Activated naive CD4-positive, alpha-beta T cell treated with anti-CD3 and anti-CD28 coated beads, Interleukin-2, amount 50 U/mL, for 24 hours (primary cell): ENCODE measurements around the gene TBX1.

Source experiments
- H3K27ac Mint-ChIP-seq: one replicate; pipeline ENCODE4 v1.8.0; 2021; ENCODE audit warnings: mild to moderate bottlenecking, mixed read lengths
- H3K27me3 Mint-ChIP-seq: one replicate; pipeline ENCODE4 v1.8.0; 2021; ENCODE audit warnings: mixed read lengths
- H3K36me3 Mint-ChIP-seq: one replicate; pipeline ENCODE4 v1.8.0; 2021; ENCODE audit warnings: mixed read lengths
- H3K4me1 Mint-ChIP-seq: one replicate; pipeline ENCODE4 v1.8.0; 2021; ENCODE audit warnings: mixed read lengths
- H3K4me3 Mint-ChIP-seq: one replicate; pipeline ENCODE4 v1.8.0; 2021; ENCODE audit warnings: mild to moderate bottlenecking, mixed read lengths
- H3K9me3 Mint-ChIP-seq: one replicate; pipeline ENCODE4 v1.8.0; 2021; ENCODE audit warnings: mixed read lengths

The TBX1 gene

DNA sequence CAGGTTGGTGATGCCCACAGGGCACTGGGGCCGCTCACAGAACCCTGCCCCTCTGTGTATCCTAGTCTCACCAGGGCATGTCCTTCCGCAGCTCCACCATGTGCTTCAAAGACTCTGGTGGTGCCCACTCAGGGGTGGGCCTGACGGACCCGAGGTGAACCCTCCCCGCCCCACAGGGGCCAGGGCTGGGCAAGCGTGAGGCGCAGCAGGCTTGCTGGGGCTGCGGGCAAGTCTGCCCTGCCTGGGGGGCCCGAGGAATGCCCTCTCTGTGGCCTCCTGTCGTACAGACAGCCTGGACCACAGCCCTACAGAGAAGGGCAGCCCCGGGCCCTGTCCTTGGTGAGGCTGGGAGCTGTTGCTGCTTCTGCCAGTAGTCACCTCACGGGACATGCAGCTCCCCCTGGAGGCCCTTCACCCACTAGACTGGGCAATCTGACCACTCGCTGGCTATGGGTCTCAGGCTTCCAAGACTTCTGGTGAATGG is 40.2 kb downstream of the TBX1 start:
- Mint-ChIP-seq H3K27ac (no peak overlapping the region), H3K27me3 (no peaks in the 10 kb centered on the region), H3K9me3 (no peaks in the 10 kb centered on the region), H3K4me1 (peaks cover 9% of the 10 kb centered on the region), H3K4me3 (no peak overlapping the region), H3K36me3 (peaks cover 8% of the 10 kb centered on the region)

GRCh38 chr22:19801340-19802000 is 40.9 kb downstream of the TBX1 start:
- Mint-ChIP-seq H3K9me3 (no peaks in the 10 kb centered on the region), H3K36me3 (peaks cover 7% of the 10 kb centered on the region), H3K27me3 (no peaks in the 10 kb centered on the region), H3K4me3 (no peak overlapping the region), H3K4me1 (peaks cover 2% of the 10 kb centered on the region), H3K27ac (no peak overlapping the region)

DNA sequence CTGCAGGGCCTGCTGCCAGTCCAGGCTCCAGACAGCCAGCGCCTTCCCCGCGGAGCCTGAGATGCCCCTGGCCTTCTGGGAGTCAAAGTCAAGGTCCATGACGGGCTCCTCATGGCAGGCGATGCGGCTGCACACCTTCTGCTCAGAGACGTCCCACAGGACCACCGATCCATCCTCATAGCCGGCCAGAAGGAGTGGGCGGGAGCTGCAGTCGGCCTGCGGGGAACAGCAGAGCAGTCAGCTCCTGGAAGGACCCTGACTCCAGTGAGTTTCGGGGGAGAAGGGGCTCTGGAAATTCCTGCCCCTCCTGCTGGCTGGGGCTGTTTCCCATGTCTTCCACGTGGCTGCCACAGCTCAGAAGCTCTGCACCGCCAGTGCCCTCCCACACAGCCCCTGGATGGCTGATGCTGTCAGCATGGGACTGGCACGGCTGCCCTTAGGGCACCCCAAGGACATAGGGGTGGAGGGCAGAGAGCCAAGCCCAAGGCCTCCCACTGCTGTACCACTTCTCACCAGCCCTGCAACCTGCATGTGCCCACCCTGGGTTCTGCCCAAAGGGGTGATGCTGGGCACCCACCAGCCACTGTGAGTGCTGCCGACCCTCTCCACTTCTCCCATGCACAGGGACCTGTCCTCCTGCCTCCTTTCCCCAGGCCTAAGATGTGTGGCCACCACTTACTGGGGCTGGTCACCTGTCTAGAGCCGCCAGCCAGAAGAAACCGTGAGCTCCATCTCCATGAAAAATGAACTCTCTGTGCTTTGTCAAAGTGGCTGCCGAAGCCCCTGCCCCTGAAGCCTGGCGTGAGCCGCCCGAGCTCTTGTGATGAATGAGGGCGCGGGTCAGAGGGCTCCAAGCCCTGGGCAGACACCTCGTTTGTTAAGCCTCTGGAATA is 41.7 kb downstream of the TBX1 start:
- H3K4me1 Mint-ChIP-seq: no peaks in the 10 kb centered on the region
- no peaks in the 10 kb centered on the region for H3K27me3 Mint-ChIP-seq
- H3K27ac Mint-ChIP-seq: no peak overlapping the region
- H3K9me3 Mint-ChIP-seq: no peaks in the 10 kb centered on the region
- no peak overlapping the region for H3K4me3 Mint-ChIP-seq
- H3K36me3 Mint-ChIP-seq: peaks cover 4% of the 10 kb centered on the region

DNA sequence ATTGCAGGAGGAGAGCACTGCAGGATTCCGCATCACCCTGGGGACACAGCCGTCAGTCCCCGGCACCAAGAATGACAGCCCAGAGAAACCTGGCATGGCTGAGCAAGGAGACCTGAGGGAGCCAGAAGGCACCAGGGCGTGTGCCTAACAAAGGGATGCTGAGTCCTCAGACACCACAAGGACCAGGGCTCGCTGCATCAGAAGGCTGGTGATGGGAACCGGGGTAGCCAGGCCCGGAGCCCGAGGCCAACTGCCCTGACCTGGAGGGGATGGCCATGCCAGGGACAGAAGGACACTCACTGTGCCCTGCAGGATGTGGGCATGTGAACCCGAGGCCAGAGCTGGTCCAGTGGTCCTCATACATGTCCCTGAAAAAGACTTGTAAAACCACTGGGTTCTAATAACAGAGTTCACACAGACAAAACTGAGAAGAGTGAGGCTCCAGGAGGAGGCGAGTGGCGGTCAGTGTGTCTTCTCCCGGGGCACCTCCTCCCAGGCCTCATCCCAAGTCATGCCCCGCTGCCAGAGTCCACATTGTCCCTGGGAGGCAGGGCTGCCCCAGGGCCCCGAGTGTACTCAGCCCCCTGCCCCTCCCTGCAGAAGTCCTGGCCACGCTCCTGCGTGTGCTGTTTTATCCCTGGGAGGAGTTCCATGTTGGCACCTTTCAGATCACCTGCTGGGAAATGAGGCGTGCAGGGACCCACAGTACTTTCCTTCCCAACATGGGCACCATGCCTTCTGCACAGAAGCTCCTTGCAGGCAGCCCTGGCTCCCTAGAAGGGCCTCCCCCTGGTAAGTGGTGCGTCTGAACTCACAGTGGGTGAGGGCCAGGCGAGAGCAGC is 42.5 kb downstream of the TBX1 start:
- Mint-ChIP-seq H3K9me3 (no peaks in the 10 kb centered on the region), H3K4me1 (no peaks in the 10 kb centered on the region), H3K36me3 (peaks cover 4% of the 10 kb centered on the region), H3K27me3 (no peaks in the 10 kb centered on the region), H3K4me3 (no peak overlapping the region), H3K27ac (no peak overlapping the region)

DNA sequence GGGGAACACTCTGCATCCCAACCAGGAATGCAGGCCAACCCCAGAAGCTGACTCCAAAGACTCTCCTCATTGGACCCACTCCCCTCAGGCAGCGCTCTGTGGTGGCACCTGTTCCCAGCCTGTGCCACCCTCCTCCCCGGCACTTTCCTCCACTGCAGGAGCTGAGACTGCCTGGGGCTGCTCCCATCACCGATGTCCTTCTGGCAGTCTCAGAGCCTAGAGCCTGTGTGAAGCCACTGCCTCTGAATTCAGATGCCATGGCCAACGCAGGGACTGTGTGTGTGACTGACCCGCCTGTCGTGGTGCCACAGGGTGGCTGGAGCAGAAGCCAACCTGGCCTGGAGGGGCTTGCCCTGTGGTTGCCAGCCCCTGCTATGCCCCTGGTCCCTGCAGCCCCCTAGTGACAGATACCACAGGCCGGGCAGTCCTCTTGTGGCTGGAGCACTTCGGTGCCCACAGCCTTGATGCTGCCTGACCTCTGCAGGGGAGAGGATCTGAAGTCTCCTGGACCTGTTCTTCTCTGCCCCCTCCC is 43.2 kb downstream of the TBX1 start:
- Mint-ChIP-seq H3K36me3 (peaks cover 4% of the 10 kb centered on the region), H3K9me3 (no peaks in the 10 kb centered on the region), H3K4me3 (no peak overlapping the region), H3K27me3 (no peaks in the 10 kb centered on the region), H3K27ac (no peak overlapping the region), H3K4me1 (no peaks in the 10 kb centered on the region)

DNA sequence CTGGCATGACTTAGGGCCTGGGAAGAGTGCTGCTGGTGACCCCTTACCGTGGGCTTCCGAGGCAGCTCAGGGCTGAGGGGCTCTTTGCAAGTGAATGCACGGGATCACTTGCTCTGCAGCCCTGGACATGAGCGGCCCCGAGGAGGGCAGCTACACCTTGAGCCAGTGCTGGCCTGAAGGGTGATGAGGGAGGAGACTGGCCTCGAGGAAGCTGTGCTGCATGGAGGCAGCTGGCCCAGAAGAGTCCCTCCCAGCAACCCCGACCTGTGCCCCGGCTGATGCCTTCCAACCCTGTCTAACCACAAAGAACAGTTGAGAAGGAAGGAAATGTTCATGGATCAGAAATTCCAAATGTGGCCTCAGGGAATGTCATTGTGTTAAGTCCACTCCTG is 45.2 kb downstream of the TBX1 start:
- Mint-ChIP-seq H3K27me3 (no peaks in the 10 kb centered on the region), H3K4me3 (no peak overlapping the region), H3K4me1 (peaks cover 3% of the 10 kb centered on the region), H3K36me3 (peaks cover 2% of the 10 kb centered on the region), H3K9me3 (no peaks in the 10 kb centered on the region), H3K27ac (no peak overlapping the region)

- peaks cover 2% of the 10 kb centered on the region for H3K36me3 Mint-ChIP-seq
- no peak overlapping the region for H3K27ac Mint-ChIP-seq
- H3K4me3 Mint-ChIP-seq: no peak overlapping the region
- no peaks in the 10 kb centered on the region for H3K27me3 Mint-ChIP-seq
- no peaks in the 10 kb centered on the region for H3K9me3 Mint-ChIP-seq
- H3K4me1 Mint-ChIP-seq: peaks cover 9% of the 10 kb centered on the region
These were observed 45.9 kb downstream of the TBX1 start for GRCh38 chr22:19806213-19807160.

DNA sequence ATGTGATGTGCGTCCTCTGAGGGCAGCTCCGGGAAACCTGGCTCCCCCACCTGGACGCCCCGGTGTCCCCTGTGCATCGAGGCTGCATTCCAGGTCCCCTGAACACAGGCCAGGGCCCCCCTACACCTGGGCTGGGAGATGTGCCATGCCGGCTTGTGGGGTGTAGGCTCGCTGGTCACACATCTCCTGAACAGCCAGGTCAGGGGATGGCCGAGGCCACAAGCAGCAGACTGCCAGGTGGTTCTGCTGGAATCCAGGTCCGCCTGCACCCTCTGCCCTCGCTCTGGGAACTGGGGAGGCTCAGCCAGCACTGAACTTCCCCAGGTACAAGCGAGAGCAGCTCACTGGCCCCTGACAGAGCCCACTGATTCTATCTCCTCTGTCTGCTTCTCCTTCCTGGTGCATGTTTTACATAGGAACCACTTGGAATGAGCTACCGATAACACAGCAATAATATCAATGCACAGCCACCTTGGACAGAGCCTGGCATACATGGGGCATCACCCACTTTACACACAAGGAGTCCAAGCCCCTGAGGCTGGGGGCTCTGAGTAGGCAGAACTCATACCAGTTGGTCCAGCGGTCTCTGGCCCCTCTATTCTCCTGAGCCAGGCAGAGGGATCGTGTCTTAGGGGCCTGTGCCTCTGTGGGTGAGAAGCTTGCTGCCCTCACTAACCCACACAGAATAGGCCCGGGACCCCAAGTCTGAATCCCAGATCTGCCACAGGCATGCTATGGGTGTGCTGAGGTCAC is 46.8 kb downstream of the TBX1 start:
- Mint-ChIP-seq H3K36me3 (peaks cover 2% of the 10 kb centered on the region), H3K9me3 (no peaks in the 10 kb centered on the region), H3K27me3 (no peaks in the 10 kb centered on the region), H3K27ac (no peak overlapping the region), H3K4me3 (no peak overlapping the region), H3K4me1 (peaks cover 10% of the 10 kb centered on the region)

GRCh38 chr22:19807914-19808872 is 47.6 kb downstream of the TBX1 start:
- H3K27ac Mint-ChIP-seq: no peak overlapping the region
- H3K4me1 Mint-ChIP-seq: peaks cover 10% of the 10 kb centered on the region
- H3K9me3 Mint-ChIP-seq: no peaks in the 10 kb centered on the region
- peaks cover 2% of the 10 kb centered on the region for H3K36me3 Mint-ChIP-seq
- no peaks in the 10 kb centered on the region for H3K27me3 Mint-ChIP-seq
- H3K4me3 Mint-ChIP-seq: no peak overlapping the region

DNA sequence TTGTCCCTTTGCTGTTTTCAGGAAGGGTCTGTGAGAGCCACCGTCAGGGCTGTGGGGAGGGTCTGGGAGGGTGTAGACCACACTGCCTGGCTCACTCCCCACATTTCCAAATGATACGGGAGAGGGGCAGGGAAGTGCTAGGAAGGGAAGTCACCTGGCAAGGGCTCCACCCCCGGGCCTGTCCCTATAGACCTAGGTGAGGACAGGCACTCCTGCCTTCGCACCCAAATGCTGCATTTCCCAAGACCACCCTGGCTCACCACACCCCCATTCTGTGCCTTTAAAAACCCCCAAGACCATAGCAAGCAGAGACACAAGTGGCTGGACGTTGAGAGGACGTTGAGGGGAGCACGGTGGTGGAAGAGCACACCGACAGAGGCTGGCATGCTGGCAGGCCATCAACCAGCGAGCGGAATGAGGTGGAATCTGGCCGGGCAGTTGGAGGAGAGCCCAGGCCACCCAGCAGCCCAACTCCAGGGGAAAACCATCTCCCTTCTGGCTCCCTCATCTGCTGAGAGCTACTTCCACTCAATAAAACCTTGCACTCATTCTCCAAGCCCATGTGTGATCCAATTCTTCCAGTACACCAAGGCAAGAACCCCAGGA is 48.4 kb downstream of the TBX1 start:
- H3K27me3 Mint-ChIP-seq: no peaks in the 10 kb centered on the region
- no peak overlapping the region for H3K27ac Mint-ChIP-seq
- peaks cover 2% of the 10 kb centered on the region for H3K36me3 Mint-ChIP-seq
- peaks cover 10% of the 10 kb centered on the region for H3K4me1 Mint-ChIP-seq
- no peak overlapping the region for H3K4me3 Mint-ChIP-seq
- no peaks in the 10 kb centered on the region for H3K9me3 Mint-ChIP-seq

DNA sequence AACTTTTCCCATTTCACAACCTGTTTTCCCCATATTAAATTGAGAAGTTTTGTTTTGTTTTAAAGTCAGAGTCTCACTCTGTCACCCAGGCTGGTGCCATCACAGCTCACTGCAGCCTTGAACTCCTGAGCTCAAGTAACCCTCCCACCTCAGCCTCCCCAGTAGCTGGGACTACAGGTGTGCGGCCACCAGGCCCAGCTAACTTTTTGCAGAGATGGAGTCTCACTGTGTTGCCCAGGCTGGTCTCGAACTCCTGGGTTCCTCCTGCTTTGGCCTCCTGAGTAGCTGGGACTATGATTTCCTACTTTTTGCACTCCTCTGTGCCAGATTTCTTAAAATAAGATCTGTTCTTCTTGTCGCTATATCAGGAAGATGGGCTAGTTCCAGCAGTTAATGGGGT is 49.2 kb downstream of the TBX1 start:
- peaks cover 2% of the 10 kb centered on the region for H3K36me3 Mint-ChIP-seq
- H3K27me3 Mint-ChIP-seq: no peaks in the 10 kb centered on the region
- no peaks in the 10 kb centered on the region for H3K9me3 Mint-ChIP-seq
- no peak overlapping the region for H3K4me3 Mint-ChIP-seq
- no peak overlapping the region for H3K27ac Mint-ChIP-seq
- H3K4me1 Mint-ChIP-seq: peaks cover 10% of the 10 kb centered on the region

DNA sequence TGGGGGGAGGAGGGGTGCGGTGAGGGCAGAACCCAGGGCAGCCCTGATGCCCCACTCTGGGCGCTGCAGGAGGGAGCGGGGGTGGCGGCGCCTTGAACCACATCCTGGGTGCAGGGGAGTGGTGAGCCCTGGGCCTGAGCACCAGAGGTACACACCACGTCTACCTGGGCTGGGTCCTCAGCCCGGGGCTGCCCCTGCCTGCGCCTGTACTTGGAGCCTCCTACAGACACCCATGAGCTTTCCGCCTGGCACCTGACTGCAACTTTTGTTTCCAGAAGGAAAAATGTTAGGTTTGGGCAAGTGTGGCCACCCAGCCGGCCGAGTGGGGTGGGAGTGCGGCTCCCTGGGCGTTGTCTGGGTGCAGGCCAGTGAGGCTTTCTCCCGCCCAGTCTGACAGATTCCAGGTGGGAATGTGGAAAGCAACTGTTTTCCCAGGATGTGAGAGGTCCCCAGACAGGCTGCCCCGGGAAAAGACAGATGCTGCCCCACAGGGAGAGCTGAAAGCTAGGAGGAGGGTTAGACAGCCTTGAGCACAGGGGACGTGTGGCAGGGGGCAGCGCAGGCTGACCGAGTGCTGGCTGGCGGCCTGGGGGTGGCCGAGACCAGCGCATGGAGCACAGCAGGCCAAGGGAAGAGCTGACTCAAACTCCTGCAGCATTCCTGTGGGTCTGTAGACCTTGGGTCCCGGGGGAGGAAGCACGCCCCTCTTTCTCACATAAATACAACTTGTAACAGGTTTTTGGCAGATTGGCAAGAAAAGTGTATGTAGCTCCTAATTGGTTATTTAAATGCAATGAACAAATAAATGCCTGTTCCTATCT is 50.0 kb downstream of the TBX1 start:
- Mint-ChIP-seq H3K4me3 (no peak overlapping the region), H3K36me3 (peaks cover 2% of the 10 kb centered on the region), H3K9me3 (no peaks in the 10 kb centered on the region), H3K27me3 (no peaks in the 10 kb centered on the region), H3K4me1 (peaks cover 10% of the 10 kb centered on the region), H3K27ac (no peak overlapping the region)
